Activated CD4-positive, alpha-beta T cell treated with anti-CD3 and anti-CD28 coated beads for 36 hours (primary cell): ENCODE results near the gene GPX4. TPM values are rescaled to one million over a fixed set of nuclear protein-coding genes. Genes with fewer than 3 reads are reported as not detected.

Experiments used
- ATAC-seq: fragments of 200-7000 bp; cut with Tn5 transposase; one replicate; pipeline ENCODE4 v1.10.0; 2021; ENCODE audit warnings: mild to moderate bottlenecking, moderate library complexity
- CTCF ChIA-PET: fragments of 350-600 bp; sonication (Branson Sonifier 250); formaldehyde crosslinking; loops from one replicate; lab custom pipeline; 2021; ENCODE audit warnings: antibody characterized with exemption; lab: Charles Lee
- POLR2A ChIA-PET: fragments of 350-600 bp; sonication (Branson Sonifier 250); formaldehyde crosslinking; loops from one replicate; lab custom pipeline; 2021; ENCODE audit warnings: antibody characterized with exemption, inconsistent platforms; lab: Charles Lee
- DNase-seq: peaks from one replicate; pipeline ENCODE4 v3.0.0-alpha.2; 2020
- H3K27ac Mint-ChIP-seq: one replicate; pipeline ENCODE4 v1.8.0; 2021; ENCODE audit warnings: mixed read lengths
- H3K27me3 Mint-ChIP-seq: one replicate; pipeline ENCODE4 v1.8.0; 2021; ENCODE audit warnings: mixed read lengths
- H3K36me3 Mint-ChIP-seq: one replicate; pipeline ENCODE4 v1.8.0; 2021; ENCODE audit warnings: low read depth, mixed read lengths
- H3K4me1 Mint-ChIP-seq: one replicate; pipeline ENCODE4 v1.8.0; 2021; ENCODE audit warnings: mixed read lengths
- H3K4me3 Mint-ChIP-seq: one replicate; pipeline ENCODE4 v1.8.0; 2021; ENCODE audit warnings: mild to moderate bottlenecking, moderate library complexity, mixed read lengths
- H3K9me3 Mint-ChIP-seq: one replicate; pipeline ENCODE4 v1.8.0; 2021; ENCODE audit warnings: low read depth, mixed read lengths
- intact Hi-C, 2 experiments: fragments of 100-400 bp; cut with DNase I in 1 of 2; cut with micrococcal nuclease in 1 of 2; formaldehyde crosslinking; loops; one replicate each; pipeline versions ENCODE4 v1.14.2 to v1.15.1; 2022 to 2024; cut with DNase I, micrococcal nuclease
- total RNA-seq, 2 experiments: library from RNA; stranded (reverse); gene quantifications; one replicate each; pipeline ENCODE4 v1.2.3, GENCODE V29; 2021

The GPX4 gene
- total RNA-seq, 2 experiments from 2014 or later: 192 to 218 TPM

DNA sequence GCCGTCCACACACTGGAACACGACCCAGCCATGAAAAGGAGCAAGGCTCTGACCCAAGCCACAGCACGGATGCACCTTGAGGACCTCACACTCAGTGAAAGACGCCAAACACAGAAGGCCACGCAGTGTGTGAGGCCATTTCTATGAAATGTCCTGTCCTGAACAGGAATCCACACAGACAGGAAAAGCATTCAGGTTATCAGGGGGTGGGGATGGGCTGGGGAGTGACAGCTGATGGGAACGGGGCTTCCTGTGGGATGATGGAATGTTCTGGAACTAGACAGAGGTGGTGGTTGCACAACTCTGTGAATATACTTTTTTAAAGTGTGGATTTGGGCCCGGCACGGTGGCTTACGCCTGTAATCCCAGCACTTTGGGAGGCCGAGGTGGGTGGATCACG lies 30.6 kb downstream of the GPX4 start:
- no peaks in the 10 kb centered on the region for H3K27me3 Mint-ChIP-seq
- H3K36me3 Mint-ChIP-seq: peaks cover 26% of the 10 kb centered on the region
- H3K9me3 Mint-ChIP-seq: no peaks in the 10 kb centered on the region
- intact Hi-C loops: loop anchor here (5.0 kb wide), 3 partner anchors 37 to 58 kb away; partner anchors contain the start of genes POLR2E (in 1 of the 2) and SBNO2 (in 1 of the 2)
- DNase-seq: no peak
- H3K4me1 Mint-ChIP-seq: peaks cover 31% of the 10 kb centered on the region
- POLR2A ChIA-PET: interaction anchor here (1.0 to 1.4 kb wide), 2 partner anchors 21 to 135 kb away, joined by 3 to 6 read pairs; partner anchors contain the start of gene CIRBP
- no peak overlapping the region for H3K4me3 Mint-ChIP-seq
- peak overlapping the region; percentile 96 for H3K27ac Mint-ChIP-seq
- CTCF ChIA-PET: interaction anchor here (0.6 to 1.4 kb wide), 4 partner anchors 21 to 1128 kb away, joined by 4 to 7 read pairs (median 4); no protein-coding TSS in a partner anchor
- ATAC-seq: no peak

DNA sequence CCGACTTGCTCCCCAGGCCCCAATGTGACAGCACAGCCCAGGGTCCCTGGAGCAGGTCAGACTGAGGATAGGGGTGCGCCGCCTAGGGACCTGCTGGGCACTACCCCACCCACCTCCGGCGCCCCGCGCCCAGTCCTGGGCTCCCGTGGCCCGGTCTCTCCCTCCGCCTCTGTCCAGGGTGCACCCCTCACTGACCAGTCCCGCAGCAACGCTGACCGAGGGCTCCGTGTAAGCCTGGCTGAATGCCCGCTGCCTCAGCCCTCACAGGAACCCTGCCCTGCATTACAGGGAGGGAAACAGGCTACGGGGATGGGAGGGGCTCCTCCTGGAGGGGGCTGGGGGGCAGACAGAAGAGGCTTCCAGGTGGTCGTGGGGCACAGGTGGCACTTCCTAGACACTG lies 31.7 kb downstream of the GPX4 start:
- Mint-ChIP-seq H3K27me3 (no peaks in the 10 kb centered on the region), H3K4me1 (peaks cover 21% of the 10 kb centered on the region), H3K9me3 (no peaks in the 10 kb centered on the region), H3K36me3 (peaks cover 25% of the 10 kb centered on the region), H3K4me3 (no peak overlapping the region), H3K27ac (peak overlapping the region; percentile 55)
- ChIA-PET POLR2A (no interaction called here), CTCF (no interaction called here)
- intact Hi-C loops: no loop called here
- no peak for ATAC-seq
- DNase-seq: no peak

GRCh38 chr19:1136201-1136600 lies 32.4 kb downstream of the GPX4 start:
- Mint-ChIP-seq H3K36me3 (peaks cover 22% of the 10 kb centered on the region), H3K4me1 (peaks cover 19% of the 10 kb centered on the region), H3K4me3 (no peak overlapping the region), H3K27me3 (no peaks in the 10 kb centered on the region), H3K27ac (peak overlapping the region; percentile 74), H3K9me3 (no peaks in the 10 kb centered on the region)
- POLR2A ChIA-PET: no interaction called here
- DNase-seq (no peak), ATAC-seq (no peak)
- intact Hi-C loops: no loop called here
- CTCF ChIA-PET: interaction anchor here (0.9 kb wide), 1 partner anchor 108 kb away, joined by 3 read pairs; no protein-coding TSS in a partner anchor

DNA sequence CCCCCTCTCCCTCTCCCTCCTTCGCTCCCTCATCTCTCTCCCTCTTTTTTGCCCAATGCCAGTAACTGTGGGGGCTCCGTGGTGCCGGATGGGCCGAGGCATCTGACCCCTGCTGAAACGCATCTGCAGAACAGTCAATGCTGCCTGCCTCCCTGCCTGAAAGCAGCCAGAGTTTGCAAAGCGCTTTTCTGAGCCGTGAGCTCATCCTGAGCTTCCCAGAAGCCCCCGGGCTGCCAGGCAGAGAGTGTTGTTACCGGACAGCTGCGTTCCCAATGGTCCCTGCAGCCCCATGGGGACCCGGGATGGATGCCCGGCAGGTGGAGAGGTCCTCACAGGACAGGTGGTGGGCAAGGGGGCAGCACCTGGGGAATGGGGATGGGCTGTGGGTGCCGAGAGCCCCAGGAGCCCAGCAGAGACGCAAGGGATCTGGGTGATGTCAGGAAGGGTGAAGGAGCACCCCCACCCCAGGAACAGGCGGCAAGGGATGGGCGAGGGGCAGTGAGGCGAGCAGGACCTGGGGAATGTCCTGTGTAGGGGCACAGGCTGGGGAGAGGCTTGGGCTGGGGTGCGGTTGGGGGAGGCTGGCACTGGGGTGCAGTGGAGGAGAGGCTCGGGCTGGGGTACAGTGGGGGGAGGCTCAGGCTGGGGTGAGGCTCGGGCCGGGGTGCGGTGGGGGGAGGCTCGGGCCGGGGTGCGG lies 33.0 kb downstream of the GPX4 start:
- ChIA-PET CTCF (interaction anchor here (0.9 kb wide), 1 partner anchor 108 kb away, joined by 3 read pairs; no protein-coding TSS in a partner anchor), POLR2A (no interaction called here)
- no peaks in the 10 kb centered on the region for H3K27me3 Mint-ChIP-seq
- no peaks in the 10 kb centered on the region for H3K9me3 Mint-ChIP-seq
- H3K4me1 Mint-ChIP-seq: peaks cover 19% of the 10 kb centered on the region
- intact Hi-C loops: no loop called here
- peak overlapping the region; percentile 74 for H3K27ac Mint-ChIP-seq
- no peak for DNase-seq
- H3K36me3 Mint-ChIP-seq: peaks cover 19% of the 10 kb centered on the region
- H3K4me3 Mint-ChIP-seq: no peak overlapping the region
- no peak for ATAC-seq

DNA sequence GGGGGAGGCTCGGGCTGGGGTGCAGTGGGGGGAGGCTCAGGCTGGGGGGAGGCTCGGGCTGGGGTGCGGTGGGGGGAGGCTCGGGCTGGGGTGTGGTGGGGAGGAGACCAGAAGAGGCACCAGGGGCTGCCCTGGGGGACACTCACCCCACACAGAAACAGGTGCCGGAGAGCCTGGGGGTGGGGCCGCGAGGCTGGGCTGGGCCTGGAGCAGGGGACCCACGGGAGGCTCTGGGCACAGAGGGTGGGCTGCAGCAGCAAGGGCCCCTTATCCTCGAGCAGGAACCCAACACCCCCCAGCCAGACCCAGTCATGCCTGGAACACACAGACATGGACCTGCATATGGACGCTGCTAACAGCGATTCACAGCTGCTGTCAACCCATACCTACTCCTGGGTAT lies 34.3 kb downstream of the GPX4 start:
- POLR2A ChIA-PET: no interaction called here
- H3K27me3 Mint-ChIP-seq: no peaks in the 10 kb centered on the region
- peaks cover 29% of the 10 kb centered on the region for H3K36me3 Mint-ChIP-seq
- H3K27ac Mint-ChIP-seq: no peak overlapping the region
- H3K4me3 Mint-ChIP-seq: no peak overlapping the region
- ATAC-seq: no peak
- intact Hi-C loops: no loop called here
- peaks cover 16% of the 10 kb centered on the region for H3K4me1 Mint-ChIP-seq
- CTCF ChIA-PET: no interaction called here
- no peak for DNase-seq
- H3K9me3 Mint-ChIP-seq: peaks cover 4% of the 10 kb centered on the region

- intact Hi-C loops: no loop called here
Measured at GRCh38 chr19:1139126-1139525, 35.3 kb downstream of the GPX4 start.

GRCh38 chr19:1140272-1141027 lies 36.7 kb downstream of the GPX4 start:
- Mint-ChIP-seq H3K27ac (peak overlapping the region; percentile 31), H3K4me3 (no peak overlapping the region), H3K4me1 (peaks cover 6% of the 10 kb centered on the region), H3K36me3 (peaks cover 34% of the 10 kb centered on the region), H3K27me3 (no peaks in the 10 kb centered on the region), H3K9me3 (peaks cover 4% of the 10 kb centered on the region)
- intact Hi-C loops: no loop called here
- ATAC-seq (no peak), DNase-seq (no peak)
- ChIA-PET CTCF (interaction anchor here (1.0 kb wide), 1 partner anchor 11 kb away, joined by 5 read pairs; no protein-coding TSS in a partner anchor), POLR2A (no interaction called here)

More at GRCh38 chr19:1139126-1139525, 35.3 kb downstream of the GPX4 start:
- Mint-ChIP-seq H3K36me3 (peaks cover 31% of the 10 kb centered on the region), H3K4me1 (peaks cover 10% of the 10 kb centered on the region), H3K27me3 (no peaks in the 10 kb centered on the region), H3K9me3 (peaks cover 4% of the 10 kb centered on the region), H3K4me3 (no peak overlapping the region), H3K27ac (no peak overlapping the region)
- ChIA-PET POLR2A (no interaction called here), CTCF (interaction anchor here (1.0 kb wide), 1 partner anchor 10 kb away, joined by 5 read pairs; no protein-coding TSS in a partner anchor)
- DNase-seq (no peak), ATAC-seq (no peak)

GRCh38 chr19:1141944-1142343 lies 38.1 kb downstream of the GPX4 start:
- ATAC-seq: no peak
- POLR2A ChIA-PET: no interaction called here
- peaks cover 36% of the 10 kb centered on the region for H3K36me3 Mint-ChIP-seq

GRCh38 chr19:1143828-1144399 lies 40.1 kb downstream of the GPX4 start:
- POLR2A ChIA-PET: no interaction called here
- ATAC-seq (no peak), DNase-seq (no peak)
- Mint-ChIP-seq H3K27me3 (no peaks in the 10 kb centered on the region), H3K4me3 (no peak overlapping the region), H3K27ac (no peak overlapping the region), H3K4me1 (no peaks in the 10 kb centered on the region), H3K9me3 (peaks cover 4% of the 10 kb centered on the region), H3K36me3 (peaks cover 31% of the 10 kb centered on the region)
- CTCF ChIA-PET: no interaction called here
- intact Hi-C loops: no loop called here

More at GRCh38 chr19:1141944-1142343, 38.1 kb downstream of the GPX4 start:
- no peak for DNase-seq
- CTCF ChIA-PET: no interaction called here
- Mint-ChIP-seq H3K27me3 (no peaks in the 10 kb centered on the region), H3K9me3 (peaks cover 4% of the 10 kb centered on the region), H3K4me3 (no peak overlapping the region), H3K4me1 (no peaks in the 10 kb centered on the region), H3K27ac (peak overlapping the region; percentile 0)
- intact Hi-C loops: no loop called here

GRCh38 chr19:1144741-1145140 lies 40.9 kb downstream of the GPX4 start:
- intact Hi-C loops: no loop called here
- ATAC-seq (no peak), DNase-seq (no peak)
- ChIA-PET POLR2A (no interaction called here), CTCF (no interaction called here)
- no peaks in the 10 kb centered on the region for H3K27me3 Mint-ChIP-seq
- peak overlapping the region; percentile 3 for H3K27ac Mint-ChIP-seq
- peaks cover 35% of the 10 kb centered on the region for H3K36me3 Mint-ChIP-seq
- no peak overlapping the region for H3K4me3 Mint-ChIP-seq
- H3K9me3 Mint-ChIP-seq: peaks cover 4% of the 10 kb centered on the region
- peaks cover 2% of the 10 kb centered on the region for H3K4me1 Mint-ChIP-seq

GRCh38 chr19:1145635-1146411 lies 42.0 kb downstream of the GPX4 start:
- H3K27me3 Mint-ChIP-seq: no peaks in the 10 kb centered on the region
- no peak overlapping the region for H3K27ac Mint-ChIP-seq
- ATAC-seq (no peak), DNase-seq (no peak)
- H3K4me1 Mint-ChIP-seq: peaks cover 2% of the 10 kb centered on the region
- peaks cover 30% of the 10 kb centered on the region for H3K36me3 Mint-ChIP-seq
- H3K9me3 Mint-ChIP-seq: peaks cover 4% of the 10 kb centered on the region
- POLR2A ChIA-PET: no interaction called here
- intact Hi-C loops: no loop called here
- CTCF ChIA-PET: no interaction called here
- no peak overlapping the region for H3K4me3 Mint-ChIP-seq
